Measurements from ENCODE around the gene SPEN.

The SPEN gene

GRCh38 chr1:15961492-15961891 lies 114.0 kb downstream of the SPEN start:
- TF ChIP-seq POLR2A (IDR thresholded peaks at IDR 0.05; ENCODE audit: low read length) (no peak), GATA1 (IDR thresholded peaks at IDR 0.05; ENCODE audit: low read depth, low read length) (no peak)
- DNase-seq = no peak

- no peak for DNase-seq
Measured at GRCh38 chr1:15962176-15962575, 114.7 kb downstream of the SPEN start.

GRCh38 chr1:15962671-15963362 lies 115.3 kb downstream of the SPEN start:
- DNase-seq = no peak
- TF ChIP-seq POLR2A (IDR thresholded peaks at IDR 0.05; ENCODE audit: low read length) (no peak), GATA1 (IDR thresholded peaks at IDR 0.05; ENCODE audit: low read depth, low read length) (no peak)

More at GRCh38 chr1:15962176-15962575, 114.7 kb downstream of the SPEN start:
- TF ChIP-seq POLR2A (IDR thresholded peaks at IDR 0.05; ENCODE audit: low read length) (no peak), GATA1 (IDR thresholded peaks at IDR 0.05; ENCODE audit: low read depth, low read length) (no peak)

- no peak for DNase-seq
Measured at GRCh38 chr1:15963363-15963967, 116.0 kb downstream of the SPEN start.

GRCh38 chr1:15963968-15964648 lies 116.6 kb downstream of the SPEN start:
- TF ChIP-seq GATA1 (IDR thresholded peaks at IDR 0.05; ENCODE audit: low read depth, low read length) (no peak), POLR2A (IDR thresholded peaks at IDR 0.05; ENCODE audit: low read length) (no peak)
- no peak for DNase-seq

More at GRCh38 chr1:15963363-15963967, 116.0 kb downstream of the SPEN start:
- TF ChIP-seq GATA1 (IDR thresholded peaks at IDR 0.05; ENCODE audit: low read depth, low read length) = no peak
- TF ChIP-seq POLR2A (IDR thresholded peaks at IDR 0.05; ENCODE audit: low read length) = no peak

- DNase-seq = no peak
- TF ChIP-seq POLR2A (IDR thresholded peaks at IDR 0.05; ENCODE audit: low read length) (no peak), GATA1 (IDR thresholded peaks at IDR 0.05; ENCODE audit: low read depth, low read length) (no peak)
Measured at GRCh38 chr1:15965228-15965767, 117.8 kb downstream of the SPEN start.

- no peak for DNase-seq
- TF ChIP-seq GATA1 (IDR thresholded peaks at IDR 0.05; ENCODE audit: low read depth, low read length) (no peak), POLR2A (IDR thresholded peaks at IDR 0.05; ENCODE audit: low read length) (no peak)
Measured at GRCh38 chr1:15966081-15966955, 118.8 kb downstream of the SPEN start.

GRCh38 chr1:15966956-15967344 lies 119.4 kb downstream of the SPEN start:
- TF ChIP-seq POLR2A (IDR thresholded peaks at IDR 0.05; ENCODE audit: low read length) (no peak), GATA1 (IDR thresholded peaks at IDR 0.05; ENCODE audit: low read depth, low read length) (no peak)
- DNase-seq = no peak

GRCh38 chr1:15968172-15968571 lies 120.7 kb downstream of the SPEN start:
- no peak for DNase-seq
- no peak for TF ChIP-seq POLR2A (IDR thresholded peaks at IDR 0.05; ENCODE audit: low read length)
- no peak for TF ChIP-seq GATA1 (IDR thresholded peaks at IDR 0.05; ENCODE audit: low read depth, low read length)

GRCh38 chr1:15969321-15969880 lies 121.9 kb downstream of the SPEN start:
- TF ChIP-seq POLR2A (IDR thresholded peaks at IDR 0.05; ENCODE audit: low read length) (no peak), GATA1 (IDR thresholded peaks at IDR 0.05; ENCODE audit: low read depth, low read length) (no peak)
- no peak for DNase-seq

- TF ChIP-seq POLR2A (IDR thresholded peaks at IDR 0.05; ENCODE audit: low read length) = no peak
- no peak for TF ChIP-seq GATA1 (IDR thresholded peaks at IDR 0.05; ENCODE audit: low read depth, low read length)
- DNase-seq = no peak
Measured at GRCh38 chr1:15970911-15971310, 123.4 kb downstream of the SPEN start.

- TF ChIP-seq GATA1 (IDR thresholded peaks at IDR 0.05; ENCODE audit: low read depth, low read length) = no peak
- TF ChIP-seq POLR2A (IDR thresholded peaks at IDR 0.05; ENCODE audit: low read length) = no peak
- no peak for DNase-seq
Measured at GRCh38 chr1:15972409-15972808, 124.9 kb downstream of the SPEN start.

- DNase-seq = no peak
- TF ChIP-seq GATA1 (IDR thresholded peaks at IDR 0.05; ENCODE audit: low read depth, low read length) (no peak), POLR2A (IDR thresholded peaks at IDR 0.05; ENCODE audit: low read length) (no peak)
Measured at GRCh38 chr1:15973772-15974171, 126.3 kb downstream of the SPEN start.
